GM04503 (cell line): Measurements from ENCODE around the gene SALL2.
"Not testable (repeated sequence)": the region's sequence is repeated elsewhere in the genome, so short reads cannot be mapped to it uniquely, and the experiment has no call there.

Source experiments
- DNase-seq: peaks from one replicate; pipeline ENCODE4 v3.0.0-alpha.2; 2012; ENCODE audit warnings: low read depth

SALL2 gene

DNA sequence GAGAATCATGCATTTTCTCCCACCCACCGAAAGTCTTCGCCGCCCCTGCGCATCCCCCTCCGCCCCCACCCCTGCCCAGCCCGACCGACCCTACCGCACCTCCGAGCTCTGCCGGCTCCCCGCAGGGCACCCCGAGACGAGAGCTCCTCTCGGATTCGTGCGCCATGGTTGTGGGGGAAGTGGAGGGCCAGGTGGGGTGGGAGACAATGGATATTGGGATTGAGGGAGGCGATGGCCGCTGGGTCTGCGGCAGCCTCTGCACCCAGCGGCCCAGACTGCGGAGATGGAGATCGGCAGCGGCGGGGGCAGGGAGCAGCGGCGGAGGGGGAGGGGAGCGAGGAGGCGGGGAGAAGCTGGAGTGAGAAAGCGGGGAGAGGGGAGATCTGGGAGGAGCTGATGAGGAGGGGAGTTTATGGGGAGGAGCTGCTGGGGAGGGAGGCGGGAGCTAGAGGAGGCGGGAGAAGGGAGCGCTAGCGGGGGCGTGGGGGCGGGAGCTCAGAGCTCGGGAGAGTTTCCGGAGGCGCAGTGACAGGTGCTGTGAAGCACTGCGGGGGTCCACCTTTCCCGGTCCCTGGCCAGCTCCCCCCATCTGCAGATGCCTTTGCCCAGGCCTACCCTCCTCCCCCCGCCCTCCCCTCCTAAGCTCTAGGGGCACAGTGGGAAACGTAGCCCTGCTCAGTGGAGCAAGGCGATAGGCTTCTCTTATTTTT is at the start of gene SALL2:
Gene SALL2, minus strand, starts transcription at position 385 of the 710 bp plus-strand sequence. Its CDS starts 219 bp downstream, at position 166.
- no peak for DNase-seq

DNA sequence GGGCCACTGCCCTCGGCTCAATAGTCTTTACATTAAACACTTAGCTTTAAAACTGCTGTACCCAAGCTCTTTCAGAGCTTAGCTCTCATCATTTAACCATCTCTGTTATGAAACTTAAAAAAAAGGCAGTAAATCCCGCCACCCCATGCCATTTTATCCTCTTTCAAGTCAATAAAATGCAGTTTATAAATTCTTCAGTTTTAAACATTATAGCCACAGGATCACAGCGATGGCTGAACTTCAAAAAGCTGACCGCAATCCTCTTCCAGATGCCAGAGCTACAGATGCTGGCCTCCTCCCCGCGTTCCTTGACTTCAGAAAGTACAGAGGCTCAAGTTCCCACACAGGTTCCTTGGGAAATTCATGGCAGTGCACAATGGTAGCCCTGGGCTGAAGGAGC is 49.5 kb upstream of the SALL2 start:
- DNase-seq: no peak

GRCh38 chr14:21572604-21573003 is 46.5 kb upstream of the SALL2 start:
- no peak for DNase-seq

GRCh38 chr14:21558703-21559170 is 32.6 kb upstream of the SALL2 start:
- DNase-seq: no peak

DNA sequence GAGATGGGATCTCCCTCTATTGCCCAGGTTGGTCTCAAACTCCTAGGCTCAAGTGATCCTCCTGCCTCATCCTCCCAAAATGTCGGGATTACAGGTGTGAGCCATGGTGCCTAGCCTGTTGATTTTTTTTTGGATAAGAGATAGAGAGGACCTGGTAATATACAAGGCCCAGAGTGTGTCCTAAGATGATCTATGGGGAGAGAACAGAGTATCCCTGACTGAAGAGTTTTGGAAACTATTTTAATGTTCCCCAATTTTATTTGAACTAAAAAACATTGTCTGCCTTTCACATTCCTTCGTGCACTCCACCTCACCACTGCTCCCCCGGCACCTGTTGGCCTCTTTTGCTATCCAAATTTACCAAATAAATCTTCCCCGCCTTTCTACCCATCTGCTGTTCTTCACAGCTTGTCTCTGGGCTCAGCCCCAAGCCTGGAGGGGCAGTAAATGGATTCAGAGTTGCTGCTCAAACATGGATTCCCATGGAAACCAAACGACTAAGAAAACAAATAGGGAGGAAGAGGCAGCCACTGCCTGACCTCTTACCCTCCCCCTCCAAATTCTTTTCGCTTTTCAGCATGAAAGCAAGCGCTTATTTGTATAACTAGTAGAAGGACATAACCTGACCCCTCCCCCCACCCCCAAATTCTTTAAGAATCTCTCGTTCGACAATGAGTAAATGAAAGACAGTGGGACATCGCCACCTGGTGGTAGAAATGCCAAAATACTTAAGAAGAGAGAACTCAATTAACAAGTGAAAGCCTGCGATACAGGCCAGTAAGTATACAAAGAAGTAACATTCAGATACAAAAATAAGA is 31.1 kb upstream of the SALL2 start:
- peak; percentile 37 for DNase-seq

DNA sequence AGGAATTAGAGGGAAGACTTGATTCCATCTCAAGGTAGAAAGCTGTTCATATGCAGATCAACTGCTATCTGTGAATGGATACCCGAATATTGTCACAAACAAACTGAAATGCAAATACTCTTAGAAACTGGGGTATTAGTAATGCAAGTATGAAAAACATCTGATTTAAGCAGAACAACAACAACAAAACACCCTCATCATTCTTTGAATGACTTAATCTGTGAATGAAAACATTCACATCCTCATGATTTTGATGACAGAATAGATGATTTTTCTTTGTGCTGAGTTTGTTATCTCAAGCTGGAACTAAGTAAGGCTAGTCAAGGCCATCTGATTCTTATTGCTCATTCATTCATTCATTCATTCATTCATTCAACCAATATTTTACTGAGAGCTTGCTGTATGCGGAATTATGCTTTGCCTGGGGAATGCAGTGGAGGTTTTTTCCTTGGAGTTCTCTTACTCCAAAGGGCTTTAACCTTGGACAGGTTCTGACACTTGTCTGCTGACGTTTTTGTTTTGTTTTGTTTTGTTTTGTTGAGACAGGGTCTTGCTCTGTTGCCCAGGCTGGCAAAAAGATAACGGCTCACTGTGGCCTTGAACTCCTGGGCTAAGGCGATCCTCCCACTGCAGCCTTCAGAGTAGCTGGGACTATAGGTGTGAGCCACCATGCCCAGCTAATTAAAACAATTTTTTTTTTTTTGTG is 30.4 kb upstream of the SALL2 start:
- no peak for DNase-seq

DNA sequence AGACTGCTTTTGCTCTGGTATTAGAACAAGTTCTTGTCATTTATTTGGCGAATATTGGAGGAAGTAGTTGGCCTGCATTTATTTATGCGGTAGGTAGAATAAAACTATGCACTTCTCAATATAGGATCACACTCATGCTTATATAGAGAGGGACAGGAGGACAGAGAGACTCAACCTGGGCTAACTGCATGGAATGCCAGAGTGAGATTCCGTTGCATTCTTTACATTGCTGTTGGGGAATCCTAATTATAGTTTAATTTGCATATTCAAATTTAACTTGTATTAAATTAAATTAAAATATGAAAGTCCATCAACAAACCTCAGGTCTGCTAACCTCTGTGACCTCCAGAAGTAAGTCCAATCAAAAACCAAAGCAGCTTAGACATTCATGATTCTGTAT is 27.1 kb upstream of the SALL2 start:
- DNase-seq: no peak

- not testable (repeated sequence) for DNase-seq
Observed at GRCh38 chr14:21544588-21544987, 18.4 kb upstream of the SALL2 start.

DNA sequence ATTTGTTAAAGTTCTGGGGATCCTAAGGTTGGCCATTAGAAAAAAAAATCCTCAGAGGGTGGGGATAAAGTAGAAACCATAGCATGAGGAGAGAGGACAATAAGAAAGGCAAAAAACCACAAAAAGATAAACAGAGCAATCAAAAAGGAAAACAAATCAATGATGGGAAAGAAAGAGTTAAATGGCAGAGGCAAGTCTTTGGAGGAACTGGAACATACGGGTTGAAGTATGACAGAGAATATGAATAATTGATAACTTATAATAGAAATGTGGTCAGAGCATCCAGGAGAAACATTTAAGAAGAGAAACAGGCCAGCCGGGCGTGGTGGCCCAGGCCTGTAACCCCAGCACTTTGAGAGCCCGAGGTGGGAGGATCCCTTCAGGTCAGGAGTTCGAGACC is 17.8 kb upstream of the SALL2 start:
- no peak for DNase-seq

DNA sequence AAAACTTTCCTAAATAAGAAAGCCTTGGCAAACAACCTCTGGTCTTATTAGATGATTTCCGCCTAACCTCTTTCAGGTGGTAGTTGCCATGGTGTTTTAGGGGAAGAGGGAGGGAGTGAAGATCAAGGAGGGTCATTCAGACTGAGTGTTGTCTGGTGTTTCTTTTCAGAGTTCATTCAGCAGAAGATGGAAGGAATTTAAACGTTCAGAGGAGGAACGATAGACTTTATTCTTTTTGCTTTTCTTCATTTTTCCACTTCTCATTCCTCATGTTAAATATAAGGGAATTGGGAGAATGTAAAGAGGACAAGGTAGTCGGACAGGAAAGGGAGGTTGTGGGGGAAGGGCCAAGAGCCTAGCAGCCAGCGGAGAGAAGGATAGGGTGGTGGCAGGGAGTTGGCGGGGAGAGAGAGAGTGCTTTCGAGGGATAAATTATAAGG is 17.4 kb upstream of the SALL2 start:
- DNase-seq: no peak

- DNase-seq: no peak
Observed at GRCh38 chr14:21541413-21542074, 15.4 kb upstream of the SALL2 start.

DNA sequence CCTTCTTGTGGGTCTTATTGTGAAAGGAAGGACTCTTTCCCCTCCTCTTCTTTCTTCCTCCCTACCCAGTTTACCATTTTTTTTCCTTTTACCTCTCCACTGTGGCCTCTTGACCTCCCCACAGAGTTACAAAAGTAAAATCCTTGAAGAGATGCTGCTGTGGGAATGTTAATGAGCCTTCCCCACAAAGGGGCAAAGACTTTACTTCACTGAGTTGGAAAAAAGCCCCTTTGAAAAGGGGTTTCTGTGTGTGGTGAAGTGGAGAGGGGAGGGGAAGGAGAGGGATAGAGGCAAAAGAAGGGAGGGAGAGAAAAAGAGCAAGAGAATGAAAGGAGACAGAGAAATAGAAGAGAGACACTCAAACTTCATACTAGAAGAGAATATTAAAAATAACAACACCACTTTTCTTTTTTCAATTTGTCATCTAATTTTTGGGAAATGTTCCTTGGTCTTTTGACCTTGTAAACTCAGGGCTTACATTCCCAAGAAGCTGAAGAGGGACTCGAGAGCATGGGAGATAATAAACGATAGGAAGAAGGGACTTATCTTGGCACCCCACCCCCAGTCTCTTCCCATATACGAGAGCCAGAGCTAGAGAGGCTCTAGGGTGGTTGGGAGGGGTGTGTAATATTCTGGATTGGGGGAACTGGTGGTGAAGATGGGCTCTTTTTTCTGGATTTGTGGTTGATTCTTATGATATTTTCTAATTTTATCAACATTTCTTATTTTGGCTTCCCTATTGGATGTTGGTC is 13.2 kb upstream of the SALL2 start:
- DNase-seq: no peak

GRCh38 chr14:21537090-21537424 is 10.9 kb upstream of the SALL2 start:
- DNase-seq: no peak

DNA sequence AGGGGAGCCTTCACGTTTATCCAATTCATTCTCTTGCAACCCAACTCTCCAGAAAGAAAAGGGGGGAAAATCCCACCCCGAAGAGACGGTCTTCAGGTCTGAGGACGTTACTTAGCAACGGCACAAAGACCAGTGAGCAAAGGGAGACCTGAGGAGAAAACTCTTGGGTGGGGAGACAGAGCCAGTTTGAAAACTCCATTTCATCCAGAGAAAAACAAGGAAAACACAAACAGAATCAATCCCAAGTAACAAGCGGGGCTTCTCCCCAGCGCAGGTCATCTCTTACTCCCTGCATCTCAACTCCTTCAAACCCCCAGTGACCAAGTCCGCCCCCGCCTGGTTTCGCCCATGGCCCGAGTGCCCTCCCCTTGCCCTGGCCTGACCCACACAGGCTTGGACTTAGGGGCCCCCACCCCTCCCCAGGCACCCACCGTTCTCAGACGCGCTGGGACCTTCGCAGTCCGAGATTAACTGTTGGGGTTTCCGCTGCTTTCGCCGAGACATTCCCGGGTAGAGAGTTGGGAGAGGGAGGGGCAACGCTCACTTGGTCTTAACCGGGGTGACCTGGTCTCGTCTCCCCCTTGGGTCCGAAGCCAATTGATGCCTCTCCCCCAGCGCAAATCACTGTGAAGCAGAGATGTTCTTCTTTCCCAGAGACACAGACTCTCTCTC is 10.4 kb upstream of the SALL2 start:
- no peak for DNase-seq

DNA sequence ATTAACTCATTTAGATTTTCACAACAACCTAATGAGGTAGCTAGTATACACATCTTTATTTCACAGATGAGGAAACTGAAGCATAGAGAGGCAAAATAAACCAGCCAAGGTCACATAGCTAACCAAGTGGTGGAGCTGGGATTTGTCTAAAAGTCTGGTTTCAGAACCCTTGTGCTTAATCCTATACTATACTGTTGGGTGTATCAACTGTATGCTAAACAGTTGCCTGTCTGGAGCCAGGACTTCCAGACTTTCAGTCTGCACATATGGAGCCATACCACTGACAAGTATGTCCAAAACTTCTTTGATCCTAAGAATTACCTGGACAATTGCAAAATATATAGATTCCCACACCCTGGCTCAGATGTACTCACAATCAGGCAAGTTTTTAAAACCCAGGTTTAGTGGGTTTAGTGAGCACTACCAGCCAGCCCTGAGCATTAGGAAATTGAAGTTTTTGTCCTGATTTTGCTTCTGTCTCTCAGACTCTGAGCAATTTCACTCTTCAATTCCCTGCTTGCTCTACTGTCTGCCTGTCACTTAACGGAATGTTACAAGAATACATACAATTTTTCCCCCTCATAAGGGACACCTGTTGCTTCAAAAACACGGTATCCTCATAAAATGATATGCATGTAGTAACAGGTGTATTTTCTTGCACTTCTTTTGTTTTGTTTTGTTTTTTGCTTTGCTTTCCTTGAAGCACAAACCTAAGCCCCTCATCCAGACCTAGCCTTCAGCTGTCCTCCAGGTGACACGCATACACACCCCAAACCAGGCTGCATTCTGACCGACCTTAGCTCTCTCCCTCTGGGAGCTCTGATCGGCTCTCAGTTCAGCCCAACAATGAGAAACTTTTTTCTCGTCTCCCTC is 9.6 kb upstream of the SALL2 start:
- DNase-seq: no peak

GRCh38 chr14:21534576-21534975 is 8.4 kb upstream of the SALL2 start:
- no peak for DNase-seq

DNA sequence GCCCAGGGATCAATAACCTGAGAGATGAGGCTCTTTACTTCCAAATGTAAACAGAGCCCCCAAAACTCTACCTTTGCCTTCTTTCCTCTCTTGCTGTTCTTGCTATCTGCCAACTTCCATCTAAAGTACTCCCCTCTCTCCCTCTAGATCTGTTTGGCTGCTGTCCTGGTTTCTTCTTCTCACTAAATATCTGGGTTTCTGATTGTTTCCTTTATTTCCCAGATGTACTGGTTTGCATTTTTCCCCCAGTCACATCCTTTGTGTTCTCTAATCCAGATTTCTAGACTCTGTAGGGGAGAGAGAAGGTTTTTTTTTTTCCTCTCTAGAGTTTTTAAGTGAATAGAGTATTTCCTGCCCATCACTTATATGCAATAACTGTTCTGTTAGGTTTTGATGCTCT is 7.1 kb upstream of the SALL2 start:
- no peak for DNase-seq

DNA sequence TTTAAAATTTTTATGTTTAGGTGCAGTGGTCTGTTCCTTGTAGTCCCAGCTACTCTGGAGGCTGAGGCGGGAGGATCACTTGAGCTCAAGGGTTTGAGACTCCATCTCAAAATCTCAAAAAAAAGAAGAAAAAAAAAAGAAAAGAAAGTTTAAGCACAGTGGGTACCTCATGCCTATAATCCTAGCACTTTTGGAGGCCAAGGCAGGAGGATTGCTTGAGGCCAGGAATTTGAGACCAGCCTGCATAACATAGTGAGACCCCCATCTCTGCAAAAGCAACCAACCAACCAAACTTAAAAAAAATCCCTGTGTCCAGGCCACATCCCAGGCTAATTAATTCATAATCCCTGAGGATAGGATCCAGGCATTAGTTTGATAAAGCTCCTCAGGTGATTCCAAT is 3.4 kb upstream of the SALL2 start:
- DNase-seq: no peak

- no peak for DNase-seq
Observed at GRCh38 chr14:21528381-21529348, 2.5 kb upstream of the SALL2 start.
